ENCODE data around the gene GNG8. TPM values are rescaled to one million over a fixed set of nuclear protein-coding genes. Genes with fewer than 3 reads are reported as not detected.

The GNG8 gene
- total and polyA plus RNA-seq, 12 donors = 1.9 to 5.9 TPM; not detected in 10

GRCh38 chr19:46634045-46634655 is 1.9 kb downstream of the GNG8 start:
- 5 to 14% methylated on average over 37 to 38 of the region's 38 CpGs for WGBS, 2 donors
- peaks cover 0 to 63% (median 4%) of the 10 kb centered on the region in 7 donors for H3K27me3 ChIP-seq
- intact Hi-C loops (cut with DNase I) = no loop called here
- H3K9me3 ChIP-seq = no peaks in the 10 kb centered on the region
- DNase-seq (peak; percentile 58 to 80), ATAC-seq (peak; percentile 23 to 68 (median 36))
- no peak overlapping the region for H3K27ac ChIP-seq
- H3K36me3 ChIP-seq = no peaks in the 10 kb centered on the region
- peak overlapping the region in 8 of 10 donors; percentile 26 to 48 (median 40) for H3K4me3 ChIP-seq
- TF ChIP-seq CTCF (IDR thresholded peaks at IDR 0.05) = no peak
- H3K4me1 ChIP-seq = peaks cover 0 to 65% (median 30%) of the 10 kb centered on the region in 9 donors

GRCh38 chr19:46633130-46633529 is 2.9 kb downstream of the GNG8 start:
- no peaks in the 10 kb centered on the region for H3K9me3 ChIP-seq
- DNase-seq (no peak), ATAC-seq (no peak)
- H3K36me3 ChIP-seq = no peaks in the 10 kb centered on the region
- H3K4me1 ChIP-seq = peaks cover 0 to 57% (median 25%) of the 10 kb centered on the region in 9 donors
- WGBS, 2 donors = 89 to 96% methylated on average over 3 of the region's 3 CpGs
- H3K4me3 ChIP-seq = no peak overlapping the region
- H3K27ac ChIP-seq = no peak overlapping the region
- TF ChIP-seq CTCF (IDR thresholded peaks at IDR 0.05) = no peak
- intact Hi-C loops (cut with DNase I) = no loop called here
- H3K27me3 ChIP-seq = peaks cover 0 to 57% (median 4%) of the 10 kb centered on the region in 7 donors

- Histone ChIP-seq H3K4me3 (no peak overlapping the region), H3K9me3 (no peaks in the 10 kb centered on the region), H3K27me3 (peaks cover 0 to 41% (median 4%) of the 10 kb centered on the region in 7 donors), H3K27ac (peak overlapping the region in 3 of 10 donors; percentile 29 to 36 (median 35)), H3K36me3 (no peaks in the 10 kb centered on the region), H3K4me1 (peaks cover 0 to 59% (median 25%) of the 10 kb centered on the region in 9 donors)
- TF ChIP-seq CTCF (IDR thresholded peaks at IDR 0.05) = no peak
- peak in 1 of 2 donors; percentile 48 for DNase-seq
- intact Hi-C loops (cut with DNase I) = no loop called here
- WGBS, 2 donors = 41 to 56% methylated on average over 6 of the region's 6 CpGs
- no peak for ATAC-seq
Observed at GRCh38 chr19:46631481-46631880, 4.5 kb downstream of the GNG8 start.

GRCh38 chr19:46630586-46631205 is 5.3 kb downstream of the GNG8 start:
- TF ChIP-seq CTCF (IDR thresholded peaks at IDR 0.05) = no peak
- 78 to 85% methylated on average over 14 of the region's 14 CpGs for WGBS, 2 donors
- Histone ChIP-seq H3K9me3 (no peaks in the 10 kb centered on the region), H3K27ac (peak overlapping the region in 2 of 10 donors; percentile 35 to 36), H3K4me3 (no peak overlapping the region), H3K27me3 (peaks cover 0 to 33% (median 4%) of the 10 kb centered on the region in 7 donors), H3K36me3 (no peaks in the 10 kb centered on the region), H3K4me1 (peaks cover 0 to 61% (median 29%) of the 10 kb centered on the region in 9 donors)
- ATAC-seq (peak in 2 of 8 donors; percentile 8 to 34), DNase-seq (no peak)
- intact Hi-C loops (cut with DNase I) = no loop called here

Measured in heart right ventricle (tissue), 16 donors.